NCI-H1436 (cell line): ENCODE results near the gene FAM171A2.

Experiments used
- DNase-seq: peaks from one replicate; lab custom pipeline; 2025; lab: John Stamatoyannopoulos, UW

Gene FAM171A2

GRCh38 chr17:44323359-44324091 lies 40.1 kb downstream of the FAM171A2 start:
- DNase-seq: no peak

- no peak for DNase-seq
These were observed 41.3 kb downstream of the FAM171A2 start for GRCh38 chr17:44322236-44322895.

- no peak for DNase-seq
These were observed 42.2 kb downstream of the FAM171A2 start for GRCh38 chr17:44321246-44322120.

GRCh38 chr17:44320066-44320465 lies 43.6 kb downstream of the FAM171A2 start:
- no peak for DNase-seq

- DNase-seq: no peak
These were observed 45.4 kb downstream of the FAM171A2 start for GRCh38 chr17:44318077-44318892.

GRCh38 chr17:44317545-44317944 lies 46.1 kb downstream of the FAM171A2 start:
- DNase-seq: no peak

- DNase-seq: no peak
These were observed 47.6 kb downstream of the FAM171A2 start for GRCh38 chr17:44315760-44316731.

- no peak for DNase-seq
These were observed 48.6 kb downstream of the FAM171A2 start for GRCh38 chr17:44314869-44315661.

- no peak for DNase-seq
These were observed 49.2 kb downstream of the FAM171A2 start for GRCh38 chr17:44314524-44314868.

GRCh38 chr17:44314031-44314430 lies 49.6 kb downstream of the FAM171A2 start:
- DNase-seq: no peak

GRCh38 chr17:44312396-44313104 lies 51.1 kb downstream of the FAM171A2 start:
- no peak for DNase-seq

GRCh38 chr17:44311562-44312181 lies 52.0 kb downstream of the FAM171A2 start:
- no peak for DNase-seq

GRCh38 chr17:44310609-44311376 lies 52.9 kb downstream of the FAM171A2 start:
- DNase-seq: no peak

- DNase-seq: no peak
These were observed 53.5 kb downstream of the FAM171A2 start for GRCh38 chr17:44310188-44310587.

GRCh38 chr17:44309472-44309871 lies 54.2 kb downstream of the FAM171A2 start:
- DNase-seq: no peak

GRCh38 chr17:44308865-44309264 lies 54.8 kb downstream of the FAM171A2 start:
- DNase-seq: peak; percentile 43

- peak; percentile 95 for DNase-seq
These were observed 55.3 kb downstream of the FAM171A2 start, which contains the start of gene RUNDC3A for GRCh38 chr17:44308320-44308818. RUNDC3A (plus strand) TSS chr17:44308601; CDS start chr17:44308833, 232 bp downstream.
